Left ventricle myocardium inferior (tissue), 1 donor: ENCODE data around the gene USP21. TPM values are rescaled to one million over a fixed set of nuclear protein-coding genes. Genes with fewer than 3 reads are reported as not detected.

ENCODE experiments used
- DNase-seq: peaks from one replicate; pipeline ENCODE4 v3.0.0-alpha.2; 2020
- H3K27ac ChIP-seq: fragments of 200-600 bp; replicated peaks from 2 replicates; pipeline ENCODE4 v1.8.0; 2021
- H3K27me3 ChIP-seq: fragments of 200-600 bp; 2 replicates; pipeline ENCODE4 v1.8.0; 2021; ENCODE audit warnings: low read depth
- H3K36me3 ChIP-seq: fragments of 200-600 bp; 2 replicates; pipeline ENCODE4 v1.8.0; 2021
- H3K4me1 ChIP-seq: fragments of 200-600 bp; 2 replicates; pipeline ENCODE4 v1.8.0; 2021
- H3K4me3 ChIP-seq: fragments of 200-600 bp; 2 replicates; pipeline ENCODE4 v1.8.0; 2021; ENCODE audit warnings: mild to moderate bottlenecking, moderate library complexity
- H3K9me3 ChIP-seq: fragments of 200-600 bp; replicated peaks from 2 replicates; pipeline ENCODE4 v1.8.0; 2021
- CTCF ChIP-seq: fragments of 200-600 bp; IDR thresholded peaks from 2 replicates; pipeline ENCODE4 v1.8.0; 2021; ENCODE audit warnings: antibody characterized with exemption, mild to moderate bottlenecking, borderline replicate concordance
- intact Hi-C: fragments of 100-400 bp; cut with micrococcal nuclease; formaldehyde crosslinking; loops from one replicate; pipeline ENCODE4 v1.11.0; 2022
- total RNA-seq: library from RNA; stranded (reverse); fragmentation: NEBNext Ultra II Directional; extraction: Animal tissue kit (Norgen Biotek cat#: 25700); gene quantifications from one replicate; pipeline ENCODE4 v1.2.1, GENCODE V29; 2021
- donor health status: DM: no; HTN: yes; CAD: no; lungs with severe emphysema.

USP21 gene
- total RNA-seq, 1 donor from 2014 or later, result 20.0 TPM

GRCh38 chr1:161199506-161200139 is 40.3 kb downstream of the USP21 start:
- no peaks in the 10 kb centered on the region for H3K27me3 ChIP-seq
- H3K27ac ChIP-seq, result peak overlapping the region; percentile 99
- intact Hi-C loops, result no loop called here
- H3K36me3 ChIP-seq, result peaks cover 22% of the 10 kb centered on the region
- TF ChIP-seq CTCF, result no peak
- H3K4me1 ChIP-seq, result peaks cover 96% of the 10 kb centered on the region
- H3K9me3 ChIP-seq, result no peaks in the 10 kb centered on the region
- no peak for DNase-seq
- peak overlapping the region; percentile 67 for H3K4me3 ChIP-seq

- DNase-seq, result no peak
- H3K4me3 ChIP-seq, result peak overlapping the region; percentile 86
- no peaks in the 10 kb centered on the region for H3K9me3 ChIP-seq
- TF ChIP-seq CTCF, result no peak
- H3K4me1 ChIP-seq, result peaks cover 96% of the 10 kb centered on the region
- peak overlapping the region; percentile 99 for H3K27ac ChIP-seq
- peaks cover 26% of the 10 kb centered on the region for H3K36me3 ChIP-seq
- intact Hi-C loops, result no loop called here
- H3K27me3 ChIP-seq, result no peaks in the 10 kb centered on the region
Measured at GRCh38 chr1:161200421-161200991, 41.2 kb downstream of the USP21 start.

- Histone ChIP-seq H3K4me3 (peak overlapping the region; percentile 86), H3K27ac (peak overlapping the region; percentile 99), H3K4me1 (peaks cover 96% of the 10 kb centered on the region), H3K27me3 (no peaks in the 10 kb centered on the region), H3K9me3 (no peaks in the 10 kb centered on the region), H3K36me3 (peaks cover 30% of the 10 kb centered on the region)
- intact Hi-C loops, result no loop called here
- no peak for TF ChIP-seq CTCF
- peak; percentile 56 for DNase-seq
Measured at GRCh38 chr1:161200992-161201835, 41.9 kb downstream of the USP21 start.

- peaks cover 96% of the 10 kb centered on the region for H3K4me1 ChIP-seq
- peak within 1 kb of the TSS; percentile 86 for H3K4me3 ChIP-seq
- intact Hi-C loops, result no loop called here
- H3K9me3 ChIP-seq, result no peaks in the 10 kb centered on the region
- no peak for TF ChIP-seq CTCF
- no peaks in the 10 kb centered on the region for H3K27me3 ChIP-seq
- DNase-seq, result peak; percentile 98
- peaks cover 37% of the 10 kb centered on the region for H3K36me3 ChIP-seq
- peak within 1 kb of the TSS; percentile 99 for H3K27ac ChIP-seq
Measured at GRCh38 chr1:161201836-161202712, 42.8 kb downstream of the USP21 start, which contains the start of gene NDUFS2. Gene NDUFS2 (plus strand): TSS chr1:161202367. CDS start chr1:161202386, 19 bp downstream.
